Thoracic aorta (tissue), 2 donors: ENCODE measurements around the gene LRMDA. TPM values are rescaled to one million over a fixed set of nuclear protein-coding genes. Genes with fewer than 3 reads are reported as not detected.

Experiments
- ATAC-seq: fragments of 150-250 bp; one replicate; pipeline ENCODE4 v1.8.0; 2017; ENCODE audit warnings: low read depth; ENCODE audit not compliant: insufficient number of reproducible peaks, low FRiP score
- DNase-seq: peaks from one replicate; pipeline ENCODE4 v3.0.0-alpha.2; 2020; ENCODE audit warnings: low spot score
- H3K27ac ChIP-seq, 2 donors: fragments of 200-600 bp; sonication (generic); 1 replicate in 1 of 2; 2 replicates in 1 of 2; pipeline ENCODE4 v1.5.1; 2016; ENCODE audit warnings: mild to moderate bottlenecking in 2 of 2, moderate library complexity in 2 of 2
- H3K27me3 ChIP-seq: fragments of 200-600 bp; sonication (generic); replicated peaks from 2 replicates; pipeline ENCODE4 v1.6.0; 2016; ENCODE audit warnings: mild to moderate bottlenecking; ENCODE audit not compliant: insufficient read depth
- H3K36me3 ChIP-seq: fragments of 200-600 bp; sonication (generic); one replicate; pipeline ENCODE4 v1.5.1; 2016
- H3K4me1 ChIP-seq, 2 donors: fragments of 200-600 bp; sonication (generic); 1 replicate in 1 of 2; 2 replicates in 1 of 2; pipeline versions ENCODE4 v1.5.1 to v1.6.0; 2016; ENCODE audit warnings: low read depth in 2 of 2, mild to moderate bottlenecking in 1 of 2; ENCODE audit not compliant: control insufficient read depth in 1 of 2
- H3K4me3 ChIP-seq: fragments of 200-600 bp; sonication (generic); 2 replicates; pipeline ENCODE4 v1.5.1; 2016; ENCODE audit warnings: mild to moderate bottlenecking
- H3K9me3 ChIP-seq: fragments of 200-600 bp; sonication (generic); 2 replicates; pipeline ENCODE4 v1.5.1; 2016
- total RNA-seq, 2 donors: library from RNA; depleted of rRNA; stranded (reverse); fragments of >200 nt; gene quantifications; one replicate each; pipeline versions ENCODE4 v1.1.0 to v1.2.3, GENCODE V29; 2016
- TF ChIP-seq, protein P1 (sequence below): fragments of 200-600 bp; sonication (generic); IDR thresholded peaks from one replicate; pipeline ENCODE4 v1.5.1; 2019; ENCODE audit warnings: antibody characterized with exemption

The LRMDA gene
- total RNA-seq, 2 donors from 2014 or later: 8.3 to 36.6 TPM

- TF ChIP-seq, protein P1, sequence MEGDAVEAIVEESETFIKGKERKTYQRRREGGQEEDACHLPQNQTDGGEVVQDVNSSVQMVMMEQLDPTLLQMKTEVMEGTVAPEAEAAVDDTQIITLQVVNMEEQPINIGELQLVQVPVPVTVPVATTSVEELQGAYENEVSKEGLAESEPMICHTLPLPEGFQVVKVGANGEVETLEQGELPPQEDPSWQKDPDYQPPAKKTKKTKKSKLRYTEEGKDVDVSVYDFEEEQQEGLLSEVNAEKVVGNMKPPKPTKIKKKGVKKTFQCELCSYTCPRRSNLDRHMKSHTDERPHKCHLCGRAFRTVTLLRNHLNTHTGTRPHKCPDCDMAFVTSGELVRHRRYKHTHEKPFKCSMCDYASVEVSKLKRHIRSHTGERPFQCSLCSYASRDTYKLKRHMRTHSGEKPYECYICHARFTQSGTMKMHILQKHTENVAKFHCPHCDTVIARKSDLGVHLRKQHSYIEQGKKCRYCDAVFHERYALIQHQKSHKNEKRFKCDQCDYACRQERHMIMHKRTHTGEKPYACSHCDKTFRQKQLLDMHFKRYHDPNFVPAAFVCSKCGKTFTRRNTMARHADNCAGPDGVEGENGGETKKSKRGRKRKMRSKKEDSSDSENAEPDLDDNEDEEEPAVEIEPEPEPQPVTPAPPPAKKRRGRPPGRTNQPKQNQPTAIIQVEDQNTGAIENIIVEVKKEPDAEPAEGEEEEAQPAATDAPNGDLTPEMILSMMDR: no peak
- ATAC-seq: no peak
- DNase-seq: no peak
- Histone ChIP-seq H3K4me3 (peak overlapping the region; percentile 15), H3K9me3 (no peaks in the 10 kb centered on the region), H3K27me3 (no peaks in the 10 kb centered on the region), H3K36me3 (no peaks in the 10 kb centered on the region), H3K27ac (peak overlapping the region in 1 of 2 donors; percentile 21), H3K4me1 (peaks cover 11 to 28% of the 10 kb centered on the region in 2 donors)
Measured at GRCh38 chr10:75606203-75606779, 174.9 kb downstream of the LRMDA start.

DNA sequence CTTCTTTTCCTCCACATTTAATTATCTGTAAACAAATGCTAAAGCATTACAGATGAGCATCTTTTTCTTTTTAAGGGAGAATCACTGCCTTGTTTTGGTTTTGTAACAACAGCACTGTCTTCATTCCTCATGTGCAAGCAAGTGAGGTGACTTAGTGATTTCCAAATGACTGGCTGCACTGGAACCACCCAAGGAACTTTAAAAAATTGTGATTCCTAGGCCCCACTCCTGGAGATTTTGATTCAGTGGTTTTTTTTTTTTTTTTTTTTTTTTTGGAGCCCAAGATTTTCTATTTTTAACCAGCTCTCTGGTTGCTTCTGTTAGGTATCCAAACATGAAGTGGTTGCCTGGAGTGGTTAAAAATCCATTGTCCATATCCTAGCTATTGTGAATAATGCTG, 176.2 kb downstream of the LRMDA start:
- H3K4me3 ChIP-seq: no peak overlapping the region
- ATAC-seq: no peak
- no peak for DNase-seq
- TF ChIP-seq, protein P1: no peak
- peaks cover 11 to 36% of the 10 kb centered on the region in 2 donors for H3K4me1 ChIP-seq
- H3K36me3 ChIP-seq: no peaks in the 10 kb centered on the region
- no peaks in the 10 kb centered on the region for H3K27me3 ChIP-seq
- H3K9me3 ChIP-seq: no peaks in the 10 kb centered on the region
- H3K27ac ChIP-seq: no peak overlapping the region

DNA sequence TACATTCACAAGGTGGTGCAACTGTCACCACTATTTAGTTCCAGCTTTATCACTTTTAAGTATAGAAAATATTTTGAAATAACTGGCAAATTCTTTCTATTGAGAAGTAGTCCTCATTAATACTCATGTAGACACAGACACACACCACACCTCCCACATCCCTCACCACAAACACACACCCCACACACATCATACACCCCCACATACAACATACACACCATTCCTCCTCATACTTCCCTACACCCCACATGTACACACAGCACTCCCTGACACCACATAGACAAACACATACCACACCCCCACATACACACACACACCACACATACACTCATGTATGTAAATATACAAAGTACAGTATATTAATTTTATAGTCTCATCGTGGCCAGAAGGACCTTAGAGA, 178.8 kb downstream of the LRMDA start:
- TF ChIP-seq, protein P1: no peak
- Histone ChIP-seq H3K36me3 (no peaks in the 10 kb centered on the region), H3K27ac (no peak overlapping the region), H3K9me3 (no peaks in the 10 kb centered on the region), H3K4me3 (no peak overlapping the region), H3K4me1 (peaks cover 28 to 55% of the 10 kb centered on the region in 2 donors), H3K27me3 (no peaks in the 10 kb centered on the region)
- no peak for ATAC-seq
- DNase-seq: no peak

DNA sequence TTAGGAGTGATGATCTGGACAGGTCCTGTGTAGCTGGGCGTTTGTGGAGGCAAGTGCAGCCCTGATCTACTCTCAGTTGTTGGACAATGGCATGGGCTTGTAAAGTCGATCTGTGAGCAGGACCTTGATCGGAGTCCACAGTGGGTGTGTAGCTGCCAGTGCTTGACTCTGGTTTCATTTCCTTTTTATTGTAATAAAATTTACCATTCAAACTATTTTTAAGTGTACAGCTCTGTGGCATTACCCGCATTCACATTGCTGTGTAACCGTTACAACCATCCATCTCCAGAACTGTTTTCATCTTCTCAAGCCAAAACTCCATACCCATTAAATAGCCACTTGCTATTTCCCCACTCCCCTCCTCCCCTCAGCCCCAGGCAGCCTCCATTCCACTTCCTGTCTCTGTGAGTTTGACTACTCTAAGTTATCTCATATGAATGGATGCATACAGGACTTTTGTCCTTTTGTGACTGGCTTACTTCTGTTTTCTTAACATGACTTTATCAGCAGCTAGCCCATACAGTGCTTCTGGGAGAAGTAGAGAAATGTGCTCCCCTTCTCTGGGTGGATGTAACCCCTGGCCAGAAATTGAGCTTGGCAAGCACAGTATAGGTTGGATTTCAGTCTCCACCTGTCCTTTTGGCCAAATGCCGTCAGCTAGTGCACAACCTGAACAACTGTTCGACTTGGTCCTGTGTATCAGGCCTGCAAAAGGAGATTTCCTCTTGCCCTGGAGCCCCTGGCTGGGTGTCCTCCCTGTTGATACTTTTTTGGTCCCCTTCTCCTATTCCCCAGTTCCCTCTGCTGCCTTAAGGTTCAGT, 180.0 kb downstream of the LRMDA start:
- no peak for ATAC-seq
- TF ChIP-seq, protein P1: no peak
- H3K4me1 ChIP-seq: peaks cover 26 to 50% of the 10 kb centered on the region in 2 donors
- DNase-seq: no peak
- H3K4me3 ChIP-seq: no peak overlapping the region
- H3K9me3 ChIP-seq: no peaks in the 10 kb centered on the region
- H3K36me3 ChIP-seq: no peaks in the 10 kb centered on the region
- H3K27ac ChIP-seq: peak overlapping the region in 1 of 2 donors; percentile 32
- H3K27me3 ChIP-seq: no peaks in the 10 kb centered on the region

DNA sequence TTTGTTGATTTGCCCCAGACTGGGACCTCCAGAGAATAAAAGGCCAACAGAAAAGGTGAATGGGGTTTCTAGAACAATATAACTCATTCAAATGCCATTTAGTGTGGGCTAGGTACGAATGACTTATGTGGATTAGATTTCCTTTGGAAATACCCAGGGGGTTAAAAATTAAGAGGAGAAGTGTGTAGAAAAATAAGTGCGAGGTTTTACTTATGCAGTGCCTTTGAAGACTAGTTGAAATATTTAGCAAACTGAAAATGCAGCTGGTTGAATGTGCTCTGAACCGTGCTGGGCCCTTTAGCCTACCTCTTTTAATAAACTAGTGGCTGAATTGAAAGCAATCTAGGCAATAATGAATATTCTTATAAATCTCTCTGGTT, 180.6 kb downstream of the LRMDA start:
- no peaks in the 10 kb centered on the region for H3K9me3 ChIP-seq
- no peak for ATAC-seq
- H3K27ac ChIP-seq: peak overlapping the region in 1 of 2 donors; percentile 32
- no peaks in the 10 kb centered on the region for H3K27me3 ChIP-seq
- TF ChIP-seq, protein P1: no peak
- H3K4me3 ChIP-seq: no peak overlapping the region
- H3K36me3 ChIP-seq: no peaks in the 10 kb centered on the region
- H3K4me1 ChIP-seq: peaks cover 24 to 46% of the 10 kb centered on the region in 2 donors
- DNase-seq: no peak
